Mammary epithelial cell (primary cell): ENCODE data around the gene ERBB4.

Source experiments
- CTCF ChIP-seq, 2 donors: IDR thresholded peaks in 1 of 2; conservative IDR thresholded peaks in 1 of 2; 2 replicates each; pipeline ENCODE4 v1.5.1; 2011 to 2012; ENCODE audit warnings: inconsistent platforms in 2 of 2, low read length in 2 of 2, mild to moderate bottlenecking in 2 of 2, control low read depth in 1 of 2, low read depth in 1 of 2; ENCODE audit not compliant: insufficient read depth in 1 of 2; ENCODE audit errors: extremely low read depth in 1 of 2
- EZH2 ChIP-seq: IDR thresholded peaks from 2 replicates; pipeline ENCODE4 v1.6.1; 2012; ENCODE audit warnings: low read length, inconsistent platforms, borderline replicate concordance

DNA sequence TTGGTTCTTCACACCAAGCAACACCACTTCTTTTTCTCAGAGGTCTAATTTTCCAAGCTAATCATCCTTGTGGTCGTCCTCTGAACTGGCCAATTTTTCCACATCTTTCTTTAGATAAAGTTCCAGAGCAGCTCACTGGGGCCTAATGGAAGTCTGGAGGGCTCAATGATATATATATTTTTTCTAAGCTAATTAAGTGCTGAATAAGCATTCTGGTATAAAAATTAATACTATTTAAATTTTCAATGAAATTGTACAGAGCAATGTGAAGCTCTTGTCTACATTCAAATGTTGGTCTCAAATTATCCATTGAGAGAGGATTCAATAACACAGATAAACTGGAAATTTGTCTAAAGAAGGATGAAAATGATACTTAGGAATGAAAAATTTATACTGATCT is 866.6 kb downstream of the ERBB4 start:
- TF ChIP-seq EZH2 (no peak), CTCF (conservative IDR thresholded peaks at IDR 0.05 in 1 of 2, IDR thresholded peaks at IDR 0.05 in 1 of 2; ENCODE audit: extremely low read depth in 1 of 2, insufficient read depth in 1 of 2, low read depth in 1 of 2, low read length in 2 of 2) (no peak)
